ENCODE measurements around the gene PKD1L1. TPM values are rescaled to one million over a fixed set of nuclear protein-coding genes. Genes with fewer than 3 reads are reported as not detected.

The PKD1L1 gene
- polyA plus RNA-seq, 1 of the 3 experiments (the other 2 are of a cell fraction), result 0.10 TPM

DNA sequence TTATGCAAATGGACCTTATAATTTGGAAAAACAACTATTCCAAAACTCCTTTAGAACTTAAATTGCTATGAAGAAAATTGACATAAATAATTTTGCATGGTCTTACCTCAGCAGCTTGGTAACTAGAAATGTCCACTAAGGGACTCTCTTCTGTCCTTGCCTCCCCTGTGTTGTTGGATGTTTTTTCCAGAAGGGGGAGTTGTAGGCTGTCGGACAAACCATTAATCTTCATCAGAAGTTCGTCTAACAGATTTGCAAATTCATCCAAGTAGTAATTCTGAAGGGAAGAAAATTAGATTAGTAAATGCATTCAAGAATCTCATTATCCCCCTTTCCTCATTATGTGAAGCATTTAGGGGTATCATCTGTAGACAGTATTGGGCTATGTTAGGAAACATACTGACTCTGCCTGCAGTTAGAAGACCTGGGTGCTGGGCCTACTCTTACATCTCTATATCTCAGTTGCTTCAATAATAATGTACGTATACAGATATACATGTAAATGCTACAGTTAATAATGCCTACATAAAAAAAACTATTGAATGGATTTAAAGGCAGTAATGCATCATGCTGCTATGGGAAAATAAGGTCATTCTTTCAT, 155.6 kb downstream of the PKD1L1 start (continued):
- no peak for TF ChIP-seq REST (IDR thresholded peaks at IDR 0.05; ENCODE audit: low read depth, low read length)
- no peak for TF ChIP-seq CHD2 (IDR thresholded peaks at IDR 0.05; ENCODE audit: low read length, partially characterized antibody)

- Histone ChIP-seq H3K36me3 (replicated peaks in 1 of 2; ENCODE audit: control insufficient read depth in 1 of 2, insufficient read depth in 2 of 2, low read length in 1 of 2) (no peaks in the 10 kb centered on the region), H4K20me1 (ENCODE audit: insufficient read depth) (no peaks in the 10 kb centered on the region), H3K79me2 (ENCODE audit: insufficient read depth) (no peaks in the 10 kb centered on the region), H3K4me1 (ENCODE audit: control insufficient read depth in 1 of 2, insufficient read depth in 2 of 2, low read depth in 1 of 2, low read length in 1 of 2) (peaks cover 4 to 10% of the 10 kb centered on the region in 2 experiments), H2AFZ (ENCODE audit: low read depth) (no peak overlapping the region), H3K9me2 (no peaks in the 10 kb centered on the region), H3F3A (replicated peaks; ENCODE audit: insufficient read depth) (peaks cover 22% of the 10 kb centered on the region), H3K27ac (ENCODE audit: low read depth in 2 of 2, low read length in 1 of 2) (peak overlapping the region in 1 of 2 experiments; percentile 48; a peak in 1 of 4 replicates), H3K4me3 (ENCODE audit: low read depth in 2 of 2, low read length in 1 of 2) (no peak overlapping the region), H3K4me2 (no peak overlapping the region), H3K9me3 (no peaks in the 10 kb centered on the region), H3K9ac (no peak overlapping the region), H3K27me3 (ENCODE audit: insufficient read depth) (no peaks in the 10 kb centered on the region)
- TF ChIP-seq, protein P1, sequence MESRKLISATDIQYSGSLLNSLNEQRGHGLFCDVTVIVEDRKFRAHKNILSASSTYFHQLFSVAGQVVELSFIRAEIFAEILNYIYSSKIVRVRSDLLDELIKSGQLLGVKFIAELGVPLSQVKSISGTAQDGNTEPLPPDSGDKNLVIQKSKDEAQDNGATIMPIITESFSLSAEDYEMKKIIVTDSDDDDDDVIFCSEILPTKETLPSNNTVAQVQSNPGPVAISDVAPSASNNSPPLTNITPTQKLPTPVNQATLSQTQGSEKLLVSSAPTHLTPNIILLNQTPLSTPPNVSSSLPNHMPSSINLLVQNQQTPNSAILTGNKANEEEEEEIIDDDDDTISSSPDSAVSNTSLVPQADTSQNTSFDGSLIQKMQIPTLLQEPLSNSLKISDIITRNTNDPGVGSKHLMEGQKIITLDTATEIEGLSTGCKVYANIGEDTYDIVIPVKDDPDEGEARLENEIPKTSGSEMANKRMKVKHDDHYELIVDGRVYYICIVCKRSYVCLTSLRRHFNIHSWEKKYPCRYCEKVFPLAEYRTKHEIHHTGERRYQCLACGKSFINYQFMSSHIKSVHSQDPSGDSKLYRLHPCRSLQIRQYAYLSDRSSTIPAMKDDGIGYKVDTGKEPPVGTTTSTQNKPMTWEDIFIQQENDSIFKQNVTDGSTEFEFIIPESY (IDR thresholded peaks at IDR 0.05; ENCODE audit: borderline replicate concordance, low read depth), result no peak
- no peak for TF ChIP-seq FOXJ3 (CRISPR knock-in tag; IDR thresholded peaks at IDR 0.05)
- no peak for TF ChIP-seq SIN3A (IDR thresholded peaks at IDR 0.05; ENCODE audit: borderline replicate concordance, low read depth, low read length)
- no peak for TF ChIP-seq MEF2A (IDR thresholded peaks at IDR 0.05; ENCODE audit: borderline replicate concordance, low read depth)
- no peak for TF ChIP-seq TEAD4 (IDR thresholded peaks at IDR 0.05; ENCODE audit: borderline replicate concordance, insufficient read depth)
- TF ChIP-seq RXRA (IDR thresholded peaks at IDR 0.05; ENCODE audit: borderline replicate concordance, low read depth), result no peak
- no peak for TF ChIP-seq GABPA (IDR thresholded peaks at IDR 0.05; ENCODE audit: low read depth)
- TF ChIP-seq EZH2phosphoT487 (IDR thresholded peaks at IDR 0.05; ENCODE audit: borderline replicate concordance, low read depth), result no peak
- TF ChIP-seq JUND (IDR thresholded peaks at IDR 0.05), result no peak
- TF ChIP-seq, protein P2, sequence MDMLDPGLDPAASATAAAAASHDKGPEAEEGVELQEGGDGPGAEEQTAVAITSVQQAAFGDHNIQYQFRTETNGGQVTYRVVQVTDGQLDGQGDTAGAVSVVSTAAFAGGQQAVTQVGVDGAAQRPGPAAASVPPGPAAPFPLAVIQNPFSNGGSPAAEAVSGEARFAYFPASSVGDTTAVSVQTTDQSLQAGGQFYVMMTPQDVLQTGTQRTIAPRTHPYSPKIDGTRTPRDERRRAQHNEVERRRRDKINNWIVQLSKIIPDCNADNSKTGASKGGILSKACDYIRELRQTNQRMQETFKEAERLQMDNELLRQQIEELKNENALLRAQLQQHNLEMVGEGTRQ (IDR thresholded peaks at IDR 0.05; ENCODE audit: borderline replicate concordance, low read depth, low read length), result no peak
- 87% methylated on average over 4 of the region's 4 CpGs for WGBS (ENCODE audit: low lambda C conversion rate)
- DNase-seq, result no peak
- CTCF ChIA-PET, result interaction anchor here (0.6 to 1.5 kb wide), 6 partner anchors 25 to 526 kb away, joined by 3 to 4 read pairs (median 3); no protein-coding TSS in a partner anchor
- POLR2A ChIA-PET, result no interaction called here
Observed at GRCh38 chr7:47791682-47792081, 156.6 kb downstream of the PKD1L1 start.

Measured in SK-N-SH (cell line).